Spleen (tissue), 11 donors: ENCODE results near the gene UCP3. TPM values are rescaled to one million over a fixed set of nuclear protein-coding genes. Genes with fewer than 3 reads are reported as not detected.

Source experiments
- DNase-seq: peaks from one replicate; pipeline ENCODE4 v3.0.0-alpha.2; 2020
- H3K27ac ChIP-seq, 8 donors: fragments of 200-600 bp; sonication (generic) in 7 of 8; 1 replicate in 4 of 8; 2 replicates in 4 of 8; pipeline versions ENCODE4 v1.5.0 to v1.8.0; 2016 to 2021; ENCODE audit warnings: inconsistent platforms in 4 of 8, mild to moderate bottlenecking in 4 of 8, moderate library complexity in 1 of 8
- H3K27me3 ChIP-seq, 7 donors: fragments of 200-600 bp; sonication (generic) in 6 of 7; replicated peaks in 1 of 7; 1 replicate in 4 of 7; 2 replicates in 3 of 7; pipeline versions ENCODE4 v1.5.0 to v1.8.0; 2016 to 2021; ENCODE audit warnings: inconsistent platforms in 3 of 7, mild to moderate bottlenecking in 1 of 7
- H3K36me3 ChIP-seq, 6 donors: fragments of 200-600 bp; sonication (generic) in 5 of 6; 1 replicate in 4 of 6; 2 replicates in 2 of 6; pipeline versions ENCODE4 v1.5.0 to v1.8.0; 2016 to 2021; ENCODE audit warnings: inconsistent platforms in 2 of 6
- H3K4me1 ChIP-seq, 6 donors: fragments of 200-600 bp; sonication (generic) in 5 of 6; 1 replicate in 3 of 6; 2 replicates in 3 of 6; pipeline versions ENCODE4 v1.5.0 to v1.8.0; 2016 to 2021; ENCODE audit warnings: inconsistent platforms in 3 of 6
- H3K4me3 ChIP-seq, 8 donors: fragments of 200-600 bp; sonication (generic) in 7 of 8; 1 replicate in 4 of 8; 2 replicates in 4 of 8; pipeline versions ENCODE4 v1.5.0 to v1.8.0; 2016 to 2021; ENCODE audit warnings: inconsistent platforms in 4 of 8, mild to moderate bottlenecking in 4 of 8, moderate library complexity in 2 of 8
- H3K9me3 ChIP-seq, 8 donors: fragments of 200-600 bp; sonication (generic) in 7 of 8; 1 replicate in 4 of 8; 2 replicates in 4 of 8; pipeline versions ENCODE4 v1.5.0 to v1.8.0; 2016 to 2021; ENCODE audit warnings: inconsistent platforms in 4 of 8
- POLR2A ChIP-seq, 3 donors: fragments of 450-650 bp; IDR thresholded peaks; one replicate each; pipeline ENCODE4 v1.5.1; 2017; ENCODE audit warnings: antibody characterized with exemption in 3 of 3, mild to moderate bottlenecking in 1 of 3
- POLR2AphosphoS5 ChIP-seq, 3 donors: sonication (generic); formaldehyde crosslinking; IDR thresholded peaks; one replicate each; pipeline ENCODE4 v1.5.1; 2017; ENCODE audit warnings: antibody characterized with exemption in 3 of 3
- WGBS, 5 donors: extraction: QIAGEN DNeasy Blood & Tissue Kit in 3 of 5; methylation state at CpG; one replicate each; pipeline versions ENCODE4 v1.1.5 to v1.1.7; 2013 to 2018; 5-methylcytosine and 5-hydroxymethylcytosine counted together
- intact Hi-C: fragments of 100-400 bp; cut with DNase I; formaldehyde crosslinking; loops from one replicate; pipeline ENCODE4 v1.15.0; 2023; ENCODE audit warnings: low total_unique reads
- polyA plus RNA-seq, 3 donors: library from polyadenylated mRNA; stranded (reverse); fragments of 200-250 nt; gene quantifications; one replicate each; pipeline ENCODE4 v1.2.1, GENCODE V29; 2013
- total RNA-seq, 7 donors: library from RNA; depleted of rRNA in 3 of 7; stranded (reverse); fragments of >200 nt in 3 of 7; fragmentation: NEBNext Ultra II Directional in 4 of 7; extraction: Animal tissue kit (Norgen Biotek cat#: 25700) in 4 of 7; gene quantifications; one replicate each; pipeline versions ENCODE4 v1.1.0 to v1.2.1, GENCODE V29; 2016 to 2021
- TF ChIP-seq, protein P1 (sequence below), 11 experiments: fragments of 200-600 bp in 7 of 11; fragments of 450-650 bp in 4 of 11; sonication (generic) in 4 of 11; IDR thresholded peaks in 8 of 11; conservative IDR thresholded peaks in 3 of 11; 1 replicate in 7 of 11; 2 replicates in 4 of 11; pipeline versions ENCODE4 v1.4.0 to v1.8.0; 2016 to 2021; ENCODE audit warnings: antibody characterized with exemption in 11 of 11, inconsistent platforms in 4 of 11, mild to moderate bottlenecking in 1 of 11
- donor health status: healthy with polysubstance abuse.
- donor health status: DM: no; HTN: no; CAD: no; lungs with moderate emphysema.
- donor health status: DM: no; HTN: no; CAD: no.
- donor health status: Bipolar disorder and iron deficiency.
- donor health status: healthy.
- donor health status: DM: no; HTN: no; CAD: no.
- donor health status: DM: yes; HTN: yes; CAD: no.

UCP3 gene
- total and polyA plus RNA-seq, 10 donors: 0.68 to 7.1 (median 4.2) TPM

DNA sequence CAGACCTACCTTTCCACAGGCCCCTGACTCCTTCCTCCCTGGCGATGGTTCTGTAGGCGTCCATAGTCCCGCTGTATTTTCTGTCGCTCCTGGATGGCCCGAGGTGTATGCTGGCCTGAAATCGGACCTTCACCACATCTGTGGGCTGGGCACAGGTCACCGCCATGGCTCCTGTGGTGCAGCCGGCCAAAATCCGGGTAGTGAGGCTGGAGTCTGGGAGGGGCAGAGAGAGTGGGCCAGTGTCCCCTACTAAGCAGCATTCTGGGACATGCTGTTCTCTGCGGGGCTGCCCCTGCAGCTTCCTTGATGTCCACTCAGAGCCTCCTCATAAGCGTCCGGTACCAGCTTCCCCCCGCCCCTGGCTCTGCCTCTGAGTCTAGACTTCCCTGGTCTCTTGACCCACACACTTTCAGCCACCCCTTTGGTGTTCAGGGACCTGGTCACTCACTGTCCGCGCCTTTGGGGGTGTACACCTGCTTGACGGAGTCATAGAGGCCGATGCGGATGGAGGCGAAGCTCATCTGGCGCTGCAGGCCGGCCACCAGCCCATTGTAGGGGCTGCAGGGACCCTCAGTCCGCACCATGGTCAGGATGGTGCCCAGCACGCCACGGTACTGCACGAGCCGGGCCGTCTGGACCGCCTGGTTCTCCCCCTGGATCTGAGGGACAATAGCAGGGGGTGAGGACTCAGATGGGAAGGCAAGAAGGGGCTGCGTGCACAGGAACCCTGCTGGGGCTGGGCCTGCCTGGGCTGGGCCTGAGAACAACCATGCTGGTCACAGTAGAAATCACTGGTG, 3.0 kb downstream of the UCP3 start:
- WGBS, 5 donors: 93 to 97% (median 97%) methylated on average over 20 to 29 of the region's 29 CpGs
- peak overlapping the region in 3 of 8 donors; percentile 38 to 53 (median 50) for H3K27ac ChIP-seq
- peak; percentile 72 for DNase-seq

GRCh38 chr11:74004759-74005615, 3.9 kb downstream of the UCP3 start:
- Histone ChIP-seq H3K4me3 (no peak overlapping the region), H3K36me3 (peaks cover 0 to 61% (median 17%) of the 10 kb centered on the region in 6 donors), H3K9me3 (no peaks in the 10 kb centered on the region), H3K4me1 (peaks cover 6 to 52% (median 25%) of the 10 kb centered on the region in 6 donors), H3K27me3 (no peaks in the 10 kb centered on the region), H3K27ac (peak overlapping the region in 3 of 8 donors; percentile 38 to 53 (median 50))
- DNase-seq: peak; percentile 93
- 54 to 66% (median 57%) methylated on average over 11 of the region's 11 CpGs for WGBS, 5 donors
- intact Hi-C loops: no loop called here
- TF ChIP-seq, protein P1, sequence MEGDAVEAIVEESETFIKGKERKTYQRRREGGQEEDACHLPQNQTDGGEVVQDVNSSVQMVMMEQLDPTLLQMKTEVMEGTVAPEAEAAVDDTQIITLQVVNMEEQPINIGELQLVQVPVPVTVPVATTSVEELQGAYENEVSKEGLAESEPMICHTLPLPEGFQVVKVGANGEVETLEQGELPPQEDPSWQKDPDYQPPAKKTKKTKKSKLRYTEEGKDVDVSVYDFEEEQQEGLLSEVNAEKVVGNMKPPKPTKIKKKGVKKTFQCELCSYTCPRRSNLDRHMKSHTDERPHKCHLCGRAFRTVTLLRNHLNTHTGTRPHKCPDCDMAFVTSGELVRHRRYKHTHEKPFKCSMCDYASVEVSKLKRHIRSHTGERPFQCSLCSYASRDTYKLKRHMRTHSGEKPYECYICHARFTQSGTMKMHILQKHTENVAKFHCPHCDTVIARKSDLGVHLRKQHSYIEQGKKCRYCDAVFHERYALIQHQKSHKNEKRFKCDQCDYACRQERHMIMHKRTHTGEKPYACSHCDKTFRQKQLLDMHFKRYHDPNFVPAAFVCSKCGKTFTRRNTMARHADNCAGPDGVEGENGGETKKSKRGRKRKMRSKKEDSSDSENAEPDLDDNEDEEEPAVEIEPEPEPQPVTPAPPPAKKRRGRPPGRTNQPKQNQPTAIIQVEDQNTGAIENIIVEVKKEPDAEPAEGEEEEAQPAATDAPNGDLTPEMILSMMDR (IDR thresholded peaks at IDR 0.05 in 8 of 11, conservative IDR thresholded peaks at IDR 0.05 in 3 of 11): peak in 1 of 11 experiments; percentile 12
- no peak for TF ChIP-seq POLR2A (IDR thresholded peaks at IDR 0.05)
- peak in 2 of 3 donors; percentile 66 to 79 for TF ChIP-seq POLR2AphosphoS5 (IDR thresholded peaks at IDR 0.05)

More for the DNA sequence above, 3.0 kb downstream of the UCP3 start:
- TF ChIP-seq, protein P1 (IDR thresholded peaks at IDR 0.05 in 8 of 11, conservative IDR thresholded peaks at IDR 0.05 in 3 of 11): no peak
- TF ChIP-seq POLR2A (IDR thresholded peaks at IDR 0.05) (no peak), POLR2AphosphoS5 (IDR thresholded peaks at IDR 0.05) (peak in 1 of 3 donors; percentile 29)
- Histone ChIP-seq H3K36me3 (peaks cover 0 to 59% (median 17%) of the 10 kb centered on the region in 6 donors), H3K27me3 (no peaks in the 10 kb centered on the region), H3K4me3 (no peak overlapping the region), H3K9me3 (no peaks in the 10 kb centered on the region), H3K4me1 (peaks cover 9 to 59% (median 34%) of the 10 kb centered on the region in 6 donors)
- intact Hi-C loops: no loop called here

DNA sequence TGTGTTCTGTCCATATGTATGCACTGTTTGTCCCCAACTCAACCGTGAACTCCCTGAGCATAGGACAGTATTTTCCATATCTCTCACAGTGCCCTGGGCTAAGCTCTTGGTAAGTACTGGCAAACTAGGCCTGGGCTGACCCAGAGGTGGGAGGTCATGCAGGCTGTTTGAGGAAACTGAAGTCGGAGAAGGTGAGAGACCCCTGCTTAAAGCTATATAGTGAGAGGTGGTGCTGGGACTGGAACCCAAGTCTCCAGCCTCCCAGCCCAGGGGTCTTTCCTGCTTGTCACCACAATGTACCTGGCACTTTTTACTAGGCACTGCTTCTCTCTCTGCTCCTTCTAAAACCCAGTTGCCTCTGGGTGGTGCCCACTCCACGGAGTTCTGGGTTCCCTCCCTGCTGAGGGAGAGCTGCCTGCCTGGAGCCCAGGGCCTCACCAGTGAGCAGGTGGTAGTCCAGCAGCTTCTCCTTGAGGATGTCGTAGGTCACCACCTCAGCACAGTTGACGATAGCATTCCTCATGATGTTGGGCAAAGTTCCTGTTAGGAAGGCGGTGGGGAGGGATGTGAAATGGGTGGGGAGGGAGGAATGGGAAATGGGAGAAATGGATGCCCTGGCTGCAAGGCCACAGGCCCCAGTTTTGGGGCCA, 4.7 kb downstream of the UCP3 start:
- H3K9me3 ChIP-seq: no peaks in the 10 kb centered on the region
- TF ChIP-seq POLR2A (IDR thresholded peaks at IDR 0.05) (no peak), POLR2AphosphoS5 (IDR thresholded peaks at IDR 0.05) (no peak)
- TF ChIP-seq, protein P1 (IDR thresholded peaks at IDR 0.05 in 8 of 11, conservative IDR thresholded peaks at IDR 0.05 in 3 of 11): no peak
- H3K4me3 ChIP-seq: no peak overlapping the region
- peak; percentile 52 for DNase-seq
- H3K27me3 ChIP-seq: no peaks in the 10 kb centered on the region
- H3K36me3 ChIP-seq: peaks cover 0 to 61% (median 17%) of the 10 kb centered on the region in 6 donors
- H3K27ac ChIP-seq: peak overlapping the region in 3 of 8 donors; percentile 38 to 53 (median 50)
- H3K4me1 ChIP-seq: peaks cover 6 to 52% (median 29%) of the 10 kb centered on the region in 6 donors
- WGBS, 5 donors: 81 to 88% (median 83%) methylated on average over 6 of the region's 6 CpGs
- intact Hi-C loops: no loop called here
